Activated T-cell treated with anti-CD3 and anti-CD28 coated beads, Interleukin-2, amount 50 U/mL, for 24 hours (primary cell): ENCODE data around the gene RBM12.
"Not testable (repeated sequence)": the region's sequence is repeated elsewhere in the genome, so short reads cannot be mapped to it uniquely, and the experiment has no call there.

Experiments
- DNase-seq: peaks from one replicate; pipeline ENCODE4 v3.0.0-alpha.2; 2020
- H3K27ac Mint-ChIP-seq: 2 replicates; pipeline ENCODE4 v1.8.0; 2020; ENCODE audit warnings: mild to moderate bottlenecking, mixed read lengths
- H3K27me3 Mint-ChIP-seq: 2 replicates; pipeline ENCODE4 v1.8.0; 2020; ENCODE audit warnings: mixed read lengths
- H3K36me3 Mint-ChIP-seq: 2 replicates; pipeline ENCODE4 v1.8.0; 2020; ENCODE audit warnings: low read depth, mixed read lengths
- H3K4me1 Mint-ChIP-seq: 2 replicates; pipeline ENCODE4 v1.8.0; 2020; ENCODE audit warnings: low read depth, mixed read lengths
- H3K4me3 Mint-ChIP-seq: 2 replicates; pipeline ENCODE4 v1.8.0; 2020; ENCODE audit warnings: mild to moderate bottlenecking, moderate library complexity, mixed read lengths
- H3K9me3 Mint-ChIP-seq: 2 replicates; pipeline ENCODE4 v1.8.0; 2020; ENCODE audit warnings: mixed read lengths

RBM12 gene

DNA sequence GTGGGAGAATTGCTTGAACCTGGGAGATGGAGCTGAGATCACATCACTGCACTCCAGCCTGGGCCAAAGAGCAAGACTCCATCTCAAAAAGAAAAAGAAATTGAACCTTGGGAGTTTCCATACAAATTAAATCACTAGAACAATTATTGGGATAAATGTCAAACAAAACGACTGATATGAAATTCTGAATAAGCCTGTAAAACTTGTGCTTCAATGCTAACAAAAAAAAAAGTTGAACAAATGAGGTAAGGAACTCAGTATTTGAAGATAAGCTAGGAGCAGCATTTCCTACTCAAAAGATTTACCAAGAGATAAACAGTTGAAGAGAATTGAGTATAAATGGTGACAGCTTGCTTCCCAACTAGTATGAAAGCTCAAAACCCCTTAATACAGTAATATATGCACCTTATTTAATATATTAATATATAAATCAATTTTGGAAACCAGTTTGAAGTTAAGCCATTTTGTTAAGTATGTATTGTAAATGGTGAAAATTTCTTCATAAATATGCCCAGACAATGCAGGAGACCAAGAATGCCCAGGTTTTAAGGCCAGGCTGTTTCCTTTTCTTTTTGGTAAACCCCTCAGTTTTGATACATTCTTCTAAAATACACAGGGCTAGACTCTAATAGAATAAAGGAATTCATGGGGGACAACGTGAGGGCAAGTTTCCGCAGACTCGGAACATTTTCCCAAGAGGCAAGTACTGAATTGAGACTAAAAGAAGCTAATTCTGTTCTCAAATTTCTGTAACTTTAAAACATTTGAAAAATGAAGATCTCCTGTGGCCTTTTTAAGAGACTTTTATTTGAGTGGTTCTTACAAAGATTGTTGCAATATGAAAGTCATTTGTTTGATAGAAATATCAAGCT is 38.4 kb upstream of the RBM12 start:
- Mint-ChIP-seq H3K27me3 (no peaks in the 10 kb centered on the region), H3K4me1 (peaks cover 48% of the 10 kb centered on the region), H3K4me3 (no peak overlapping the region), H3K27ac (peak overlapping the region; percentile 87), H3K9me3 (no peaks in the 10 kb centered on the region), H3K36me3 (peaks cover 92% of the 10 kb centered on the region)
- DNase-seq = no peak

DNA sequence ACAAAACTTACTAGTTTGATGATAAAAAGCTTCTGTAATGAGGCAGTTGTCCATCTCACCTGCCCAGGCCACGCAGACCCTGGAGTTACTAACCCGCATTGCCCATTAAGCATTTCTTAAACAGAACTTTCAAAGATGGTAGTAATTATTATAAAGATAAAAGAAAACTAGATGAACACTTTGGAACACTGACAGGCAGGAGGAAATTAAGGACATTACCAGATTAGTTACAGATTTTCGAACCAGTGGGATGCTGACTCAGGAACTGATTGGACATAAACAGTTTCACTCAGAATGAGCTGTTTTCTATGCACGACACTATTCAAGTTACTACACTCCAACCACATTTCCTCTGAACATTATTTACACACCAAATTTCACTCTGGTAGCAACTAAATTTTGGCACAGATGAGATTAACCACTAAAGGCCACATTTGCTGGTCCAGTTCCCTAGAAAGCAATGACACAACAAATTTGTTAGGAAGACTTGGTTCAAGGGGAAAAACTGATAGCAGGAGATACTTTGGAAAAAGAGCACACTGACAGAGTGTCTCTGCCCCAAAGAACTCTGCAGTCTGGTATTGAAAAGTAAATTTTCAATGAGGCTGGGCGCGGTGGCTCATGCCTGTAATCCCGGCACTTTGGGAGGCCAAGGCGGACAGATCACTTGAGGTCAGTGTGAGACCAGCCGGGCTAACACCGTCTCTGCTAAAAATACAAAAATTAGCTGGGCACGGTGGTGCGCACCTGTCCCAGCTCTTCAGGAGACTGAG is 37.5 kb upstream of the RBM12 start:
- Mint-ChIP-seq H3K27me3 (no peaks in the 10 kb centered on the region), H3K36me3 (peaks cover 93% of the 10 kb centered on the region), H3K9me3 (no peaks in the 10 kb centered on the region), H3K4me3 (peak overlapping the region; percentile 34), H3K27ac (peak overlapping the region; percentile 87), H3K4me1 (peaks cover 54% of the 10 kb centered on the region)
- peak; percentile 31 for DNase-seq

- DNase-seq = peak; percentile 22
- peaks cover 59% of the 10 kb centered on the region for H3K4me1 Mint-ChIP-seq
- peaks cover 89% of the 10 kb centered on the region for H3K36me3 Mint-ChIP-seq
- H3K27me3 Mint-ChIP-seq = no peaks in the 10 kb centered on the region
- no peaks in the 10 kb centered on the region for H3K9me3 Mint-ChIP-seq
- H3K27ac Mint-ChIP-seq = peak overlapping the region; percentile 99
- peak overlapping the region; percentile 98 for H3K4me3 Mint-ChIP-seq
These were observed 36.0 kb upstream of the RBM12 start for GRCh38 chr20:35700625-35701148.

DNA sequence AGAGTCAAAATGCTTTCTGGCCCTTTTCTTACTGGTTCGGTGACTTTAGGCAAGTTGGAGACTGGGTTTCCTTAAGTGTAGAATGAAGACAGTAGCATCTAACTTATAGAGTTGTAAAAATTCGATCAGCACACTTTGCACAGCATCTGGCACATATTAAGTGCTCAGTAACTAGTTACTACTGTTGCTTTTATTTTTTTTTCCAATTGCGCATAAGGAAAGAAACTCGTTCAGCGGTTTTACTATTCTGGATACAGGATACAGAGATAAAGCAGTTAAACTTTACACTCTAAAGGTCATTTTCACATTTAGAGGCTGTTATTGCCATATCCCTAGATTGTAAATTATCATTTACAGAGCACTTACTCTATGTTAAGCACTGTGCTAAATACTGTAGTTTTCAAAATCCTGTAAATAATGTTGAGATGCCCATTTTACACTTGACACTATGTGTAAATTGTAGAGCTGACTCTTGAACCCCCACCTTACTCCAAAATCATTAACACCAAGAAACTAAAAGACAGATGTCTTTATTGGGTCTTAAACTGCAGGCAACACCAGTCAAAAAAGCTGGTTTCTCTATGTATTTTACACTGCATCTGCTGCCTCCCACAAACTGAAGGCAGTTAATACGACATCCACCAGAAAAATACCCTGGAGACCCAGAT is 35.4 kb upstream of the RBM12 start:
- Mint-ChIP-seq H3K9me3 (no peaks in the 10 kb centered on the region), H3K27me3 (no peaks in the 10 kb centered on the region), H3K27ac (peak overlapping the region; percentile 99), H3K36me3 (peaks cover 89% of the 10 kb centered on the region), H3K4me1 (peaks cover 60% of the 10 kb centered on the region), H3K4me3 (peak overlapping the region; percentile 98)
- no peak for DNase-seq

DNA sequence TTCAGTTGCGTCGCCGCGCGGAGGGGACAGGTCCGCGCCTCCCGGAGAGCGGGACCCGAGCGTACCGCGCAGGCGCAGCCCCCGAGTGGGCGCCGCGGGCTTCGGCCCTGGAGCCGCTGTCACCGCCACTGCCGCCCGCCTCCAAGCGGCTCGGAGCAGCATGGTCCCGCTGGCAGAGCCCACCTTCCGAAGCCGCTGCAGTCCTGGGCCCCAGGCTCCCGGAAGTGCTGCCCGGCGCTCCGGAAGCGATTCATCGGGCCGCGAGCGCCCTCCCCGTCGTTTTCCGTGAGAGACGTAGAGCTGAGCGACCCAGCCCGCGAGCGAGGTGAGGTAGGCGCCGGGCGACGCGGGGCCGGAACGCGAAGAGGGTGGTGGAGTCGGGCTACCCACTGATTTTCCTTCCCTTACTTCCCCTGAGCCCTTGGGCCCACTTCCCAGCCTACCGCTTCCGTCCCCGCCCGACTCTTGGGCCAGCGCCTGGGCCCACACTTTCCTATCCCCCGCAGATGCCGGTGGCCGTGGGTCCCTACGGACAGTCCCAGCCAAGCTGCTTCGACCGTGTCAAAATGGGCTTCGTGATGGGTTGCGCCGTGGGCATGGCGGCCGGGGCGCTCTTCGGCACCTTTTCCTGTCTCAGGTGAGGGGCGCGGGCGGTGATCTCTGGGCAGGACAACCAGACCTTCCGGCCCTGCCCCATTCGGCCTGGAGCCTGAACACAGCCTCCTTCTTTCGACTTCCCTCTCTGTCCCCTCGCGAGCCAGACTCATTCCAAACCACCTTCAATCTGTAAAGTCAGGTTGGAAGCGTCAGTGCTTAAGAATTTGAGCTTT is 34.6 kb upstream of the RBM12 start, which contains the start of the genes NFS1 and ROMO1:
Gene NFS1 (minus strand): TSS at position 226 of the 830 bp plus-strand sequence. CDS start 64 bp downstream, at position 162.
Gene ROMO1 (plus strand): TSS at position 279 of the 830 bp plus-strand sequence. CDS start 228 bp downstream, at position 507.
- Mint-ChIP-seq H3K27me3 (no peaks in the 10 kb centered on the region), H3K4me1 (peaks cover 57% of the 10 kb centered on the region), H3K9me3 (no peaks in the 10 kb centered on the region), H3K4me3 (peak within 1 kb of the TSS; percentile 98), H3K36me3 (peaks cover 88% of the 10 kb centered on the region), H3K27ac (peak within 1 kb of the TSS; percentile 99)
- peak; percentile 91 for DNase-seq

DNA sequence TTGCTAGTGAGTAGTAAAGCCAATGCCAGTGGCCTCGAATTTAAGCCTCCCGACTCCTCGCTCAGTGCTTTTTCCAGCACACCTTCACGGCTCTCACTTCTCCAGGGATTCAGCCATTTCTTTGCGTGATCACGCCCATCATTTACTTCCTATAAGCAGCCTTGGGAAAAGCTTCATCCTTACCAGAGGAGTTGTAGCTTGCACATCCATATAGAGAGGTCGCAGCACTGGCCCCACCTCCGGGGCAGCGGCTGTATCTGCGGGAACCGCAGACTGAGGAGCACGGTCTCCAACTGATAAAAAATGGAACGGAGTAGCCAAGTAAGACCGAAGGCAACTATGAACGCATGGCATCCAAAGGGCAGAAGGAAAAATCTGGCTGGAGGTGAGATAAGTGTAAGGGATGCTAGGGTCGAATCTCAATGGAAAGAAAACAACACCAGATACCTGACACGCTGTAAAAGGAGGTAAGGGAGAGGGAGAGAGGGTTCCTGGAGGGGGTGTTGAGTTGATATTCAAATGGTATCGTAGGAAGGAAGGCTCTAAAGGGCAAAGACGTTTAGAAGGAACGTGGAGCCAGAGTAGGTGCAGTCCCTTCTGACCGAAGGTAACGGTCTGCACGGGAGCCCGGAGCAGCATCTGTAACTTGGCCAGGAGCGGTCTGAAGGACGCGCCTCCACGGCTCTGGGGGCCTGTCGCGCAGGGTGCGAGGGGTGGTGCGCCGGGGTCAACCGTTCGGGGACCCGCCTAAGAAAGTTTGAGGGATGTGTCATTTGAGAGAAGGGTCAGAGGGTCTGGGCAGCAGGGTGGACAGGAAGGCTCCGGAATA is 33.8 kb upstream of the RBM12 start:
- H3K27ac Mint-ChIP-seq = peak overlapping the region; percentile 99
- H3K4me1 Mint-ChIP-seq = peaks cover 52% of the 10 kb centered on the region
- DNase-seq = peak; percentile 38
- no peaks in the 10 kb centered on the region for H3K9me3 Mint-ChIP-seq
- peak overlapping the region; percentile 98 for H3K4me3 Mint-ChIP-seq
- peaks cover 84% of the 10 kb centered on the region for H3K36me3 Mint-ChIP-seq
- H3K27me3 Mint-ChIP-seq = no peaks in the 10 kb centered on the region

- peak overlapping the region; percentile 98 for H3K4me3 Mint-ChIP-seq
- no peaks in the 10 kb centered on the region for H3K27me3 Mint-ChIP-seq
- peak overlapping the region; percentile 99 for H3K27ac Mint-ChIP-seq
- H3K4me1 Mint-ChIP-seq = peaks cover 49% of the 10 kb centered on the region
- peak; percentile 27 for DNase-seq
- peaks cover 82% of the 10 kb centered on the region for H3K36me3 Mint-ChIP-seq
- H3K9me3 Mint-ChIP-seq = no peaks in the 10 kb centered on the region
These were observed 33.1 kb upstream of the RBM12 start for GRCh38 chr20:35697696-35698297.

- Mint-ChIP-seq H3K36me3 (peaks cover 72% of the 10 kb centered on the region), H3K9me3 (no peaks in the 10 kb centered on the region), H3K4me3 (no peak overlapping the region), H3K4me1 (peaks cover 34% of the 10 kb centered on the region), H3K27ac (no peak overlapping the region), H3K27me3 (no peaks in the 10 kb centered on the region)
- no peak for DNase-seq
These were observed 31.3 kb upstream of the RBM12 start for GRCh38 chr20:35695978-35696377.

DNA sequence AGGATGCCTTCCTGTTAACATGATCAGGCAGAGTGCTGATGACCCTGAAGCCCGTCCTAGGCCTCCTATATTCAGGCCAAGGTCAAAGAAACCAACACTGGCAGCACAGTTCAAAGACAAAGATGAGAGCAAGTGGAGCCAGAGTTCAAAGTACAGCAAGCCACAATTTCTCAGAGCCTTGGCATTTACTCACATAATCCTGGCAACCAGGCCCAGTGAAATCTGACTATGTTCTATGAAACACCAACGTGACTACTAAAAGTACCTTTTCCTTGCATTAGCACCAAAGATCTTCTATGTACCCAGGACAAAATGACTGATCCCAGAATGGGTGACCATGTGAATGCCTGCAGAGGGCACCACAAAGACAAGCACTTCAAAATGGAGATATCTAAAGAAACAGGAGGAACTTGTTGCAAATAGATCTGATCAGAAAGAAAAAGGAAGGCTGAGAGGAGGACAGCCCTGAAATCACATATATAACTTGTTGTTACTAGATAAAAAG is 30.6 kb upstream of the RBM12 start:
- Mint-ChIP-seq H3K9me3 (no peaks in the 10 kb centered on the region), H3K36me3 (peaks cover 71% of the 10 kb centered on the region), H3K27ac (peak overlapping the region; percentile 12), H3K4me1 (peaks cover 27% of the 10 kb centered on the region), H3K4me3 (no peak overlapping the region), H3K27me3 (no peaks in the 10 kb centered on the region)
- no peak for DNase-seq

- no peak overlapping the region for H3K27ac Mint-ChIP-seq
- no peak overlapping the region for H3K4me3 Mint-ChIP-seq
- no peaks in the 10 kb centered on the region for H3K9me3 Mint-ChIP-seq
- H3K36me3 Mint-ChIP-seq = peaks cover 63% of the 10 kb centered on the region
- no peaks in the 10 kb centered on the region for H3K27me3 Mint-ChIP-seq
- H3K4me1 Mint-ChIP-seq = peaks cover 4% of the 10 kb centered on the region
- no peak for DNase-seq
These were observed 25.6 kb upstream of the RBM12 start for GRCh38 chr20:35690265-35690664.

- not testable (repeated sequence) for H3K27me3 Mint-ChIP-seq, DNase-seq
These were observed 22.2 kb upstream of the RBM12 start for GRCh38 chr20:35686872-35687271.

GRCh38 chr20:35685368-35685767 is 20.7 kb upstream of the RBM12 start:
- peaks cover 59% of the 10 kb centered on the region for H3K36me3 Mint-ChIP-seq
- not testable (repeated sequence) for H3K27me3 Mint-ChIP-seq, H3K4me3 Mint-ChIP-seq, H3K9me3 Mint-ChIP-seq, H3K4me1 Mint-ChIP-seq, H3K27ac Mint-ChIP-seq, DNase-seq

More at GRCh38 chr20:35686872-35687271, 22.2 kb upstream of the RBM12 start:
- not testable (repeated sequence) for H3K4me1 Mint-ChIP-seq, H3K27ac Mint-ChIP-seq, H3K9me3 Mint-ChIP-seq, H3K4me3 Mint-ChIP-seq
- peaks cover 51% of the 10 kb centered on the region for H3K36me3 Mint-ChIP-seq
